Hepatocyte (in vitro differentiated cells): Measurements from ENCODE around the gene CCL4. TPM values are rescaled to one million over a fixed set of nuclear protein-coding genes. Genes with fewer than 3 reads are reported as not detected.
A peak's percentile ranks its signal among the peaks of the same experiment; 100 is the strongest.

ENCODE experiments used
- DNase-seq: peaks from one replicate; pipeline ENCODE4 v3.0.0-alpha.2; 2016; ENCODE audit warnings: low spot score
- H2AFZ ChIP-seq: fragments of 200-600 bp; sonication (generic); 2 replicates; pipeline ENCODE4 v1.6.0; 2016; ENCODE audit warnings: antibody characterized with exemption, mild to moderate bottlenecking
- H3K27ac ChIP-seq: fragments of 200-600 bp; sonication (generic); 2 replicates; pipeline ENCODE4 v1.5.1; 2016; ENCODE audit warnings: mild to moderate bottlenecking
- H3K27me3 ChIP-seq: fragments of 200-600 bp; sonication (generic); 2 replicates; pipeline ENCODE4 v1.6.1; 2016
- H3K36me3 ChIP-seq: fragments of 200-600 bp; sonication (generic); replicated peaks from 2 replicates; pipeline ENCODE4 v1.5.1; 2016; ENCODE audit warnings: low read depth; ENCODE audit not compliant: insufficient read depth
- H3K4me1 ChIP-seq: fragments of 200-600 bp; sonication (generic); 2 replicates; pipeline ENCODE4 v1.5.1; 2016; ENCODE audit warnings: mild to moderate bottlenecking, moderate library complexity; ENCODE audit not compliant: insufficient read depth
- H3K4me2 ChIP-seq: fragments of 200-600 bp; sonication (generic); 2 replicates; pipeline ENCODE4 v1.6.0; 2016
- H3K4me3 ChIP-seq: fragments of 200-600 bp; sonication (generic); 2 replicates; pipeline ENCODE4 v1.5.1; 2016; ENCODE audit warnings: mild to moderate bottlenecking
- H3K79me2 ChIP-seq: fragments of 200-600 bp; sonication (generic); 2 replicates; pipeline ENCODE4 v1.6.0; 2017; ENCODE audit warnings: mild to moderate bottlenecking
- H3K9me2 ChIP-seq: fragments of 200-600 bp; sonication (generic); replicated peaks from 2 replicates; pipeline ENCODE4 v1.6.0; 2017; ENCODE audit warnings: mild to moderate bottlenecking; ENCODE audit not compliant: insufficient read depth
- H3K9me3 ChIP-seq: fragments of 200-600 bp; sonication (generic); 2 replicates; pipeline ENCODE4 v1.5.1; 2016; ENCODE audit warnings: low read depth, mild to moderate bottlenecking
- H4K20me1 ChIP-seq: fragments of 200-600 bp; sonication (generic); 2 replicates; pipeline ENCODE4 v1.6.0; 2016; ENCODE audit warnings: mild to moderate bottlenecking; ENCODE audit not compliant: insufficient read depth, poor library complexity, severe bottlenecking
- CTCF ChIP-seq: fragments of 200-600 bp; sonication (generic); IDR thresholded peaks from 2 replicates; pipeline ENCODE4 v1.5.1; 2016; ENCODE audit warnings: antibody characterized with exemption, mild to moderate bottlenecking; ENCODE audit not compliant: poor library complexity
- EZH2 ChIP-seq: fragments of 200-600 bp; sonication (generic); IDR thresholded peaks from 2 replicates; pipeline ENCODE4 v1.6.1; 2016; ENCODE audit warnings: antibody characterized with exemption, mild to moderate bottlenecking, borderline replicate concordance
- EZH2phosphoT487 ChIP-seq: fragments of 200-600 bp; sonication (generic); IDR thresholded peaks from one replicate; pipeline ENCODE4 v1.6.1; 2018; ENCODE audit warnings: antibody characterized with exemption, mild to moderate bottlenecking, low read depth, moderate library complexity; ENCODE audit not compliant: unreplicated experiment, severe bottlenecking
- WGBS: methylation state at CpG from one replicate; pipeline ENCODE4 v1.1.6; 2016; ENCODE audit warnings: low lambda C conversion rate; ENCODE audit errors: missing lambda C conversion rate; 5-methylcytosine and 5-hydroxymethylcytosine counted together
- polyA plus RNA-seq: library from polyadenylated mRNA; unstranded; fragments of >200 nt; fragmentation: Nextera tagmentation; extraction: Ambion mirVana; gene quantifications from 2 replicates; pipeline ENCODE4 v1.2.1, GENCODE V29; 2016
- total RNA-seq: library from RNA; depleted of rRNA; stranded (reverse); fragments of >200 nt; gene quantifications from 2 replicates; pipeline ENCODE4 v1.2.3, GENCODE V29; 2014

The CCL4 gene
- total and polyA plus RNA-seq, 2 experiments from 2014 or later: 5.8 to 21.1 TPM

- Histone ChIP-seq H4K20me1 (no peaks in the 10 kb centered on the region), H3K9me3 (no peaks in the 10 kb centered on the region), H3K27me3 (no peaks in the 10 kb centered on the region), H3K36me3 (no peaks in the 10 kb centered on the region), H3K9me2 (no peaks in the 10 kb centered on the region), H2AFZ (no peak overlapping the region), H3K4me1 (no peaks in the 10 kb centered on the region), H3K4me2 (no peak overlapping the region), H3K79me2 (no peaks in the 10 kb centered on the region), H3K27ac (no peak overlapping the region), H3K4me3 (no peak overlapping the region)
- WGBS: 90% methylated on average over 14 of the region's 14 CpGs
- no peak for DNase-seq
- TF ChIP-seq EZH2: no peak
- no peak for TF ChIP-seq EZH2phosphoT487
- no peak for TF ChIP-seq CTCF
Observed at GRCh38 chr17:36088670-36089338, 14.8 kb upstream of the CCL4 start.

- Histone ChIP-seq H3K27ac (no peak overlapping the region), H4K20me1 (no peaks in the 10 kb centered on the region), H3K27me3 (no peaks in the 10 kb centered on the region), H3K9me3 (no peaks in the 10 kb centered on the region), H3K9me2 (no peaks in the 10 kb centered on the region), H3K36me3 (no peaks in the 10 kb centered on the region), H2AFZ (no peak overlapping the region), H3K79me2 (no peaks in the 10 kb centered on the region), H3K4me1 (no peaks in the 10 kb centered on the region), H3K4me3 (no peak overlapping the region), H3K4me2 (no peak overlapping the region)
- DNase-seq: no peak
- 86% methylated on average over 4 of the region's 4 CpGs for WGBS
- no peak for TF ChIP-seq EZH2phosphoT487
- TF ChIP-seq EZH2: no peak
- no peak for TF ChIP-seq CTCF
Observed at GRCh38 chr17:36089339-36089865, 14.2 kb upstream of the CCL4 start.

GRCh38 chr17:36089888-36090836 lies 13.5 kb upstream of the CCL4 start, which contains the start of gene CCL3:
TSS of gene CCL3 (minus strand) at chr17:36090143. CDS start at chr17:36090058, 85 bp downstream.
- 81% methylated on average over 9 of the region's 9 CpGs for WGBS
- no peaks in the 10 kb centered on the region for H3K9me3 ChIP-seq
- H3K9me2 ChIP-seq: no peaks in the 10 kb centered on the region
- H3K4me1 ChIP-seq: no peaks in the 10 kb centered on the region
- no peaks in the 10 kb centered on the region for H3K79me2 ChIP-seq
- no peak within 1 kb of the TSS for H3K4me2 ChIP-seq
- no peaks in the 10 kb centered on the region for H3K27me3 ChIP-seq
- no peak within 1 kb of the TSS for H3K4me3 ChIP-seq
- DNase-seq: peak; percentile 27
- peak within 1 kb of the TSS; percentile 28 for H3K27ac ChIP-seq
- no peak within 1 kb of the TSS for H2AFZ ChIP-seq
- H3K36me3 ChIP-seq: no peaks in the 10 kb centered on the region
- TF ChIP-seq EZH2 (no peak), CTCF (no peak), EZH2phosphoT487 (no peak)
- H4K20me1 ChIP-seq: no peaks in the 10 kb centered on the region
